ENCODE data around the gene RAPGEF3.

Gene RAPGEF3

DNA sequence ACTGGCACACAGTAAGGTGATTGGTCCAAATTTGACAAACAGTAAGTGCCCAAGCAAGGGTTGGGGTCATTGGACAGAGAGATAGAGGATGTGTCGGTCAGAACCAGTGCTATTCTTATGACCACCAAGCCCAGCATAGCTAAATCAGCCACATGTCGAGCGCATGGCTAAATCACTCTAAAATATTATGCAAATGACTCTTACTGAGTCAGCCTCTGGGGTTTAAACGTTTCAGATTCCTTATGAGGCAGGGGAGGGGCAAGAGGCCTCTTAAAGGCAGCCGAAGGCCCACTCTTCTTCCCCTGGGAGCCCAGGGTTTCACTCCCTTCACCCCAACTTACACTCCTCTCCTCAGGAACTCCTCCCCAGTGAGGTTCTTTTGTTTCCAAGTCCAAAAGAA lies 32.8 kb downstream of the RAPGEF3 start:
- DNase-seq (ENCODE audit: low spot score), result peak; percentile 36
- no peak overlapping the region for H3K27ac ChIP-seq
- ChIA-PET CTCF (interaction anchor here (0.5 to 0.6 kb wide), 2 partner anchors 16 to 421 kb away, joined by 4 read pairs; no protein-coding TSS in a partner anchor), POLR2A (ENCODE audit: low non-redundant PET) (no interaction called here)
- TF ChIP-seq, protein P1, sequence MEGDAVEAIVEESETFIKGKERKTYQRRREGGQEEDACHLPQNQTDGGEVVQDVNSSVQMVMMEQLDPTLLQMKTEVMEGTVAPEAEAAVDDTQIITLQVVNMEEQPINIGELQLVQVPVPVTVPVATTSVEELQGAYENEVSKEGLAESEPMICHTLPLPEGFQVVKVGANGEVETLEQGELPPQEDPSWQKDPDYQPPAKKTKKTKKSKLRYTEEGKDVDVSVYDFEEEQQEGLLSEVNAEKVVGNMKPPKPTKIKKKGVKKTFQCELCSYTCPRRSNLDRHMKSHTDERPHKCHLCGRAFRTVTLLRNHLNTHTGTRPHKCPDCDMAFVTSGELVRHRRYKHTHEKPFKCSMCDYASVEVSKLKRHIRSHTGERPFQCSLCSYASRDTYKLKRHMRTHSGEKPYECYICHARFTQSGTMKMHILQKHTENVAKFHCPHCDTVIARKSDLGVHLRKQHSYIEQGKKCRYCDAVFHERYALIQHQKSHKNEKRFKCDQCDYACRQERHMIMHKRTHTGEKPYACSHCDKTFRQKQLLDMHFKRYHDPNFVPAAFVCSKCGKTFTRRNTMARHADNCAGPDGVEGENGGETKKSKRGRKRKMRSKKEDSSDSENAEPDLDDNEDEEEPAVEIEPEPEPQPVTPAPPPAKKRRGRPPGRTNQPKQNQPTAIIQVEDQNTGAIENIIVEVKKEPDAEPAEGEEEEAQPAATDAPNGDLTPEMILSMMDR (conservative IDR thresholded peaks at IDR 0.05; ENCODE audit: low read depth), result no peak

DNA sequence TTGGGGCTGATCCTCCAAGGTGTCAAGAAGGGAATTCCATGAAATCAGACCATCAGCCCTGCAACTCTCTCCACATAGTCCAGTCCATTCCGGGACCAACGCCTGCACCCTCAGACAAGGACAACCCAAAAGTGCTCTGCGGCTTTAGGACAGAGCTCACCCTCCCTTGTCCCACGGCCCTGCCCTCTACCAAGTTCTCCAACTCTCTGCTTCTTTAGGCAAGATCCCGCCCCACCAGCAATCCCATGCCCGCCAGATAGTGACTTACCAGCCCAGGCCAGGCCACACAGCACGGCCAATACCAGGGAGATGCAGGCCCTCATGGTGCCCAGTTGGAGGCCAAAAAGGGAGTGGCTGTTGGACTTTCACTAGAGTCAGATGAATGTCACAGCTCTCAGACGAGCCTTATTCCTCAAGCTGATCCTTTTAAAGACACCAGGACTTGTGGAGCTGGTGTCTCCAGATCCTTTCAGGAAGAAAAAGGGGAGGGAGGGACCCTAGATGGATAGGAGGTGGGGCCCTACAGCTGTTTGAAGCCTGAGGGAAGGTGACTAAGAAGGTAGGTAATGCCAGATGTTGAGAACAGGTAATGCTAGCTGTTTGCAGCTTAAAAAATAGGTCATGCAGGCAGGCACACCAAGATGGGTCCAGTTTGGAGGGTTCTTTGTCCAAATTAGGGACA lies 33.4 kb downstream of the RAPGEF3 start, which contains the start of gene ENDOU:
ENDOU (minus strand) TSS at position 400 of the 682 bp plus-strand sequence; CDS start at position 323, 77 bp downstream.
- ChIA-PET CTCF (interaction anchor here (0.5 kb wide), 1 partner anchor 421 kb away, joined by 4 read pairs; no protein-coding TSS in a partner anchor), POLR2A (ENCODE audit: low non-redundant PET) (no interaction called here)
- TF ChIP-seq, protein P1 (conservative IDR thresholded peaks at IDR 0.05; ENCODE audit: low read depth), result no peak
- H3K27ac ChIP-seq, result no peak within 1 kb of the TSS
- DNase-seq (ENCODE audit: low spot score), result peak; percentile 37

DNA sequence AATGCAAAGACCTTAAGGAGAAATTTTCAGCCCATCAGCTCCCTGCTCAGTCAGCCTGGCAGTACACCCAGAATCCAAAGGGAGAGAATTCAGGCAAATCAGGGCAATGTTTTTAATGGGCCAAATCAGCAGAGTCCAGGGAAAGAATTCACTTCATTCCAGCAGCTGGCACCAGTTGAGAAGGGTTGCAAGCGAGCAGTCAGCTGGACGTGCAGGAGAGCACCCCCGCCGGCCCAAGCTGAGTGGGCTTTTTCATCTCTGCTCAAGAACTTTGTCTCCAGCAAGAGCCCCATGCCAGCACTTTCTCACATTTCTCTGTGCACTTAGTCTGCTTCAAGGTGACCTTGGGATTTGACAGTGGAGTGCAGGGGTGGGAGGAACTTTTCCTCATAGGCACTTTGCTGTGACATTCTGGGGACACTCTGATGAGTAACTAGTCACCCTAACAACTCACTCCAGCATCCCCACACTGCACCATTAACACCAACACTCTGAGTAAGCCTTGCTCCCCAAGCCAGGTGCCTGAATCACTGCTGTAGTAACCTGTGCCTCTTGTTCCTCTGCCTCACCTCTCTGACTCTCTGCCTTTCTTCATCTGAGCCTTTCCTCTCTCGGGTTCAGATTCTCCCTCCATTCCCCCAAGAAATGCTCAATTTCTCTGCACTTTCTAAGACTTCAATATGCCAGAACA lies 35.6 kb downstream of the RAPGEF3 start:
- no peak for DNase-seq (ENCODE audit: low spot score)
- ChIA-PET CTCF (no interaction called here), POLR2A (ENCODE audit: low non-redundant PET) (no interaction called here)
- no peak overlapping the region for H3K27ac ChIP-seq
- TF ChIP-seq, protein P1 (conservative IDR thresholded peaks at IDR 0.05; ENCODE audit: low read depth), result no peak

DNA sequence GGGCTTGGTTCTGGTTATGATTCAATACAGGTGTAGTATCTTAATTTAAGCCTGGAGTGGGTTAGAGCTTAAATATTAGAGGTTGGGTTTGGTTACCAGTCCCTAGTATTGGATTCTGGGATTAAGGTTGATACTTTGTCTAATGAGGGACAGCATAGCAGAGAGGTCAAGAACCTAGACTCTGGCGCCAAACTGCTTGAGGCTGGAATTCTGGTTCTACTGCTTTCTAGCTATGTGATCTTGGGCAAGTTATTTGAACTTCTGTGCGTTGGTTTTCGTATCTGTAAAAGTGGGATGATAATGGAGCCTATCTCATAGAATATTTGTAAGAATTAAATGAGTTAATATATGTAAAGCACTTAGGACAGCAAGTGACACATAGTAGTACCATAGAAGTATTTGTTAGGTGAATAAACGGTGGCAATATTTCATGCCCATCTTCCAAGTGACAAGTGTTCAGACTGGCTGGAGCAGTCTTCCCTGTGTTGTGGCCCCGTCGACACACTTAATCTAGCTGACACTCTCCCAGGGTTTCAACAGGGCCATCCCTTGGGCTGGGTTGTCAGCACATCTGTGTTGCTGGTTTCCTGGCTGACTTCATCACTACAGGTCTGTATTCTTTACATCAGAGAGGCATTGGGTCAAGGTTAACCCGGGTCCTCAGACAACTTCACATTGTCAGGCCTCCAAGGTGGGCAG lies 36.4 kb downstream of the RAPGEF3 start:
- POLR2A ChIA-PET (ENCODE audit: low non-redundant PET), result no interaction called here
- no peak for DNase-seq (ENCODE audit: low spot score)
- CTCF ChIA-PET, result no interaction called here
- TF ChIP-seq, protein P1 (conservative IDR thresholded peaks at IDR 0.05; ENCODE audit: low read depth), result no peak
- H3K27ac ChIP-seq, result no peak overlapping the region

DNA sequence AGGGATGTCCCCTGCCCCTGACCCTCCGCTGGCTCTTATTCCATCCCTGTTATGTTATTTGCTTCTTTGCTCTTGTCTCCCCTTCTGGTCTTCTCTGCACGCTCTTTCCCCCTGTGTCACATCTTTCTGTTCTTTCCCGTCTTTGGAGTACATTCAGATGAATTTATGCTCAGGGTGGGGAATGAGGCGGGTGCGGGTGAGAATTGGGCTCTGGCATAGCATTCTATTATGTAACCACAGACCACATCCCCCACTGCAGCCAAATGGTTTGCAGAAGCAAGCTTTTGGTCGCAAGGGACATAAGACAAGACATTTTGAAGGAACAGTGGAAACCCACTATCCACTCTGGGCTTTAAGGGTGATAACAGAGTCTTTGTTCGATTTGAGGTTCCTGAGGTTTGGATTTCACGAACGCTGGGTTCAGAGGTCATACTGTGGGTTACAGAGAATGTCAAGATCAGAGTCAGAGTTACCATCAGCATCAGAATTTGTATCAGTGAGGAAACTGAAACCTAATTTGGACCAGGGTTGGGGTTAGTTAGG lies 37.2 kb downstream of the RAPGEF3 start:
- TF ChIP-seq, protein P1 (conservative IDR thresholded peaks at IDR 0.05; ENCODE audit: low read depth), result no peak
- ChIA-PET POLR2A (ENCODE audit: low non-redundant PET) (no interaction called here), CTCF (no interaction called here)
- H3K27ac ChIP-seq, result no peak overlapping the region
- no peak for DNase-seq (ENCODE audit: low spot score)

DNA sequence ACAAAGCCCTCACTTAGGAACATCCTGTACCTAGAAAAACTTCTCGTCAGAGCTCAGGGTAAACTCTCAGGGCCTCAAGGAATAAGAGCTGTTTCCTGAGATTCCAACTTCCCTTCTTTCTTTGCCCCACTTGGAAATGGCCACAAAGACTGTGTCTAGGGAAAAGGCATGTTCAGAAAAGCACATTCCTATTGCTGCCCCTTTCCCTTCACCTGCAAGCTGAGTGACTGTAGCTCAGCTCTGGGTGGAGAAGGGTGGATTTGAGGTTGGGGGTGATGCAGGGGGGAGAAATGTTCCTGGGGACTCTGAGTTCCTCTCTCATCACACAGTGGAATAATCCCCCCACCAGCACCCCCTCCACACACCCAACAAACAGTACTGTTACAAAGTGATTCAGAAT lies 40.1 kb downstream of the RAPGEF3 start:
- POLR2A ChIA-PET (ENCODE audit: low non-redundant PET), result no interaction called here
- no peak overlapping the region for H3K27ac ChIP-seq
- CTCF ChIA-PET, result no interaction called here
- DNase-seq (ENCODE audit: low spot score), result no peak
- TF ChIP-seq, protein P1 (conservative IDR thresholded peaks at IDR 0.05; ENCODE audit: low read depth), result no peak

Data from RWPE1 (cell line).